Left forelimb (tissue), 1 donor: Measurements from ENCODE around the gene ZDHHC9.

ENCODE experiments used
- DNase-seq: peaks from one replicate; pipeline ENCODE4 v3.0.0-alpha.2; 2018; ENCODE audit warnings: low spot score

The ZDHHC9 gene

GRCh38 chrX:129763666-129764065 lies 80.0 kb downstream of the ZDHHC9 start:
- DNase-seq, result no peak

- DNase-seq, result no peak
These were observed 81.2 kb downstream of the ZDHHC9 start for GRCh38 chrX:129762448-129762847.

- DNase-seq, result no peak
These were observed 82.1 kb downstream of the ZDHHC9 start for GRCh38 chrX:129761596-129761995.

- DNase-seq, result no peak
These were observed 82.7 kb downstream of the ZDHHC9 start for GRCh38 chrX:129760981-129761380.

- DNase-seq, result no peak
These were observed 83.5 kb downstream of the ZDHHC9 start for GRCh38 chrX:129760155-129760554.

- no peak for DNase-seq
These were observed 84.1 kb downstream of the ZDHHC9 start for GRCh38 chrX:129759576-129760061.

- DNase-seq, result no peak
These were observed 87.7 kb downstream of the ZDHHC9 start for GRCh38 chrX:129755779-129756650.

- no peak for DNase-seq
These were observed 89.3 kb downstream of the ZDHHC9 start for GRCh38 chrX:129754056-129755024.
